Thoracic aorta (tissue), 2 donors: ENCODE data around the gene IQSEC1. TPM values are rescaled to one million over a fixed set of nuclear protein-coding genes. Genes with fewer than 3 reads are reported as not detected.
A peak's percentile ranks its signal among the peaks of the same experiment; 100 is the strongest.

ENCODE experiments used
- ATAC-seq: fragments of 150-250 bp; one replicate; pipeline ENCODE4 v1.8.0; 2017; ENCODE audit warnings: low read depth; ENCODE audit not compliant: insufficient number of reproducible peaks, low FRiP score
- DNase-seq: peaks from one replicate; pipeline ENCODE4 v3.0.0-alpha.2; 2020; ENCODE audit warnings: low spot score
- H3K27ac ChIP-seq, 2 donors: fragments of 200-600 bp; sonication (generic); 1 replicate in 1 of 2; 2 replicates in 1 of 2; pipeline ENCODE4 v1.5.1; 2016; ENCODE audit warnings: mild to moderate bottlenecking in 2 of 2, moderate library complexity in 2 of 2
- H3K27me3 ChIP-seq: fragments of 200-600 bp; sonication (generic); replicated peaks from 2 replicates; pipeline ENCODE4 v1.6.0; 2016; ENCODE audit warnings: mild to moderate bottlenecking; ENCODE audit not compliant: insufficient read depth
- H3K36me3 ChIP-seq: fragments of 200-600 bp; sonication (generic); one replicate; pipeline ENCODE4 v1.5.1; 2016
- H3K4me1 ChIP-seq, 2 donors: fragments of 200-600 bp; sonication (generic); 1 replicate in 1 of 2; 2 replicates in 1 of 2; pipeline versions ENCODE4 v1.5.1 to v1.6.0; 2016; ENCODE audit warnings: low read depth in 2 of 2, mild to moderate bottlenecking in 1 of 2; ENCODE audit not compliant: control insufficient read depth in 1 of 2
- H3K4me3 ChIP-seq: fragments of 200-600 bp; sonication (generic); 2 replicates; pipeline ENCODE4 v1.5.1; 2016; ENCODE audit warnings: mild to moderate bottlenecking
- H3K9me3 ChIP-seq: fragments of 200-600 bp; sonication (generic); 2 replicates; pipeline ENCODE4 v1.5.1; 2016
- CTCF ChIP-seq: fragments of 200-600 bp; sonication (generic); IDR thresholded peaks from one replicate; pipeline ENCODE4 v1.5.1; 2019; ENCODE audit warnings: antibody characterized with exemption
- total RNA-seq, 2 donors: library from RNA; depleted of rRNA; stranded (reverse); fragments of >200 nt; gene quantifications; one replicate each; pipeline versions ENCODE4 v1.1.0 to v1.2.3, GENCODE V29; 2016

Gene IQSEC1
- total RNA-seq, 2 donors from 2014 or later, result 93.6 to 121 TPM

GRCh38 chr3:12895391-12896062 is 177.7 kb downstream of the IQSEC1 start:
- Histone ChIP-seq H3K27ac (peak overlapping the region; percentile 56 to 66), H3K4me1 (peaks cover 15 to 54% of the 10 kb centered on the region in 2 donors)
- TF ChIP-seq CTCF, result no peak

DNA sequence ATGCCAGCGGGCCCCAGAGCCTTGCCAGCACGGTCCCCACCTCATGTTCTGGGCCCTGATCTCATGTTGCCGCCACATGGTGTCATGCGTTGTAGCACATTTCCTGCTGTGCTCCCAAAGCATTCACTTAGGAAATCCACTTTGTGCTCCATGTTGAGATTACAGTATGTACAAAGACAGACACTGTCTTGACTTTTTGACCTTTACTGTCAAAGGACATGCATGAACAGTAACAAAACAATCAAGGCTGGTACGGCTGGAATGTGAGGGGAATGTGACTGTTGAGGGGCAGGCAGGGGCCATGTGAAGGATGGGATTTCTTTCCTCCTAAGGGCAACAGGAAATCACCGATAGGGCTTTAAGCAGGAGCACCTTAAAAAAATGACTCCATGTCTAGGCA is 178.6 kb downstream of the IQSEC1 start:
- no peak for TF ChIP-seq CTCF
- Histone ChIP-seq H3K36me3 (peaks cover 6% of the 10 kb centered on the region), H3K27ac (no peak overlapping the region), H3K4me1 (peaks cover 15 to 54% of the 10 kb centered on the region in 2 donors), H3K9me3 (no peaks in the 10 kb centered on the region), H3K27me3 (no peaks in the 10 kb centered on the region), H3K4me3 (no peak overlapping the region)
- DNase-seq (no peak), ATAC-seq (no peak)

More at GRCh38 chr3:12895391-12896062, 177.7 kb downstream of the IQSEC1 start:
- Histone ChIP-seq H3K9me3 (no peaks in the 10 kb centered on the region), H3K36me3 (peaks cover 9% of the 10 kb centered on the region), H3K27me3 (no peaks in the 10 kb centered on the region), H3K4me3 (no peak overlapping the region)
- ATAC-seq (no peak), DNase-seq (no peak)

DNA sequence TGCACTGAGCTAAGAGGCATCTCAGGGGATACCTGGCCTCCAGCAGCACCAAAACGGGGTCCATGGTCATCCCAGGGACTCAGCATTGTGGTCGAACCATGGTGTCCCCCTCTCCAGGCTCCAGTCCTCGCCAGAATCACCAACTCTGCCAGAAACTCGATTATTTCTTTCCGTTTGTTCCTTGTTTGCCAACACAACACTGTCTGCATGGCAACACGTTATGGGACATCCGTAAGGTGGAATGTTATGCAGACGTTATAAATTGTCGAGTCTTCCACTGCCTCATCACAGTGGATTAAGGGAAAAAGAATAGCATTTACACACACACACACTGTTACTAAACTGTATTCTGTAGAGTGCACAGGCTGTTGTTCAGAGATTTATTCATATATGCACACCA is 179.4 kb downstream of the IQSEC1 start:
- no peak overlapping the region for H3K27ac ChIP-seq
- no peak for TF ChIP-seq CTCF
- ATAC-seq, result no peak

GRCh38 chr3:12893247-12893646 is 180.0 kb downstream of the IQSEC1 start:
- TF ChIP-seq CTCF, result no peak
- Histone ChIP-seq H3K4me1 (peaks cover 15 to 54% of the 10 kb centered on the region in 2 donors), H3K4me3 (no peak overlapping the region), H3K9me3 (no peaks in the 10 kb centered on the region), H3K27me3 (no peaks in the 10 kb centered on the region), H3K27ac (no peak overlapping the region), H3K36me3 (no peaks in the 10 kb centered on the region)
- no peak for DNase-seq
- no peak for ATAC-seq

More for the DNA sequence above, 179.4 kb downstream of the IQSEC1 start:
- Histone ChIP-seq H3K4me1 (peaks cover 15 to 54% of the 10 kb centered on the region in 2 donors), H3K36me3 (no peaks in the 10 kb centered on the region), H3K27me3 (no peaks in the 10 kb centered on the region), H3K9me3 (no peaks in the 10 kb centered on the region), H3K4me3 (no peak overlapping the region)
- no peak for DNase-seq

- TF ChIP-seq CTCF, result no peak
- Histone ChIP-seq H3K27me3 (no peaks in the 10 kb centered on the region), H3K27ac (no peak overlapping the region), H3K4me3 (no peak overlapping the region), H3K9me3 (no peaks in the 10 kb centered on the region), H3K36me3 (no peaks in the 10 kb centered on the region), H3K4me1 (peaks cover 15 to 52% of the 10 kb centered on the region in 2 donors)
- DNase-seq (no peak), ATAC-seq (no peak)
These were observed 180.4 kb downstream of the IQSEC1 start for GRCh38 chr3:12892840-12893189.
